Lung (tissue), 12 donors: ENCODE data around the gene SMARCAL1. TPM values are rescaled to one million over a fixed set of nuclear protein-coding genes. Genes with fewer than 3 reads are reported as not detected.

ENCODE experiments used
- ATAC-seq: fragments of 200-7000 bp; cut with Tn5 transposase; one replicate; pipeline ENCODE4 v1.9.1; 2020; ENCODE audit warnings: moderate number of reproducible peaks; ENCODE audit not compliant: insufficient read depth, low FRiP score
- DNase-seq, 3 donors: peaks; one replicate each; pipeline ENCODE4 v3.0.0-alpha.2; 2013 to 2017
- H3K27ac ChIP-seq, 2 donors: one replicate each; pipeline ENCODE4 v1.5.1; 2013; ENCODE audit warnings: mild to moderate bottlenecking in 2 of 2, moderate library complexity in 2 of 2, control low read depth in 1 of 2, inconsistent platforms in 1 of 2, low read depth in 1 of 2, low read length in 1 of 2
- H3K27me3 ChIP-seq, 3 donors: one replicate each; pipeline ENCODE4 v1.5.1; 2013; ENCODE audit warnings: low read length in 2 of 3; ENCODE audit not compliant: control insufficient read depth in 3 of 3, insufficient read depth in 3 of 3
- H3K36me3 ChIP-seq, 4 donors: one replicate each; pipeline ENCODE4 v1.5.1; 2013; ENCODE audit warnings: low read length in 4 of 4, mild to moderate bottlenecking in 1 of 4, moderate library complexity in 1 of 4; ENCODE audit not compliant: control insufficient read depth in 4 of 4, insufficient read depth in 4 of 4
- H3K4me1 ChIP-seq, 5 donors: one replicate each; pipeline ENCODE4 v1.5.1; 2013; ENCODE audit warnings: low read length in 5 of 5, mild to moderate bottlenecking in 2 of 5, moderate library complexity in 1 of 5; ENCODE audit not compliant: control insufficient read depth in 5 of 5, insufficient read depth in 5 of 5
- H3K4me3 ChIP-seq: one replicate; pipeline ENCODE4 v1.5.1; 2013; ENCODE audit warnings: mild to moderate bottlenecking, control low read depth, moderate library complexity
- H3K9ac ChIP-seq, 2 donors: one replicate each; pipeline ENCODE4 v1.5.1; 2013; ENCODE audit warnings: low read length in 2 of 2, control low read depth in 1 of 2; ENCODE audit not compliant: insufficient read depth in 1 of 2
- H3K9me3 ChIP-seq, 4 donors: one replicate each; pipeline ENCODE4 v1.5.1; 2013; ENCODE audit warnings: low read length in 3 of 4, mild to moderate bottlenecking in 1 of 4, moderate library complexity in 1 of 4; ENCODE audit not compliant: control insufficient read depth in 4 of 4, insufficient read depth in 3 of 4
- CTCF ChIP-seq: IDR thresholded peaks from 2 replicates; pipeline ENCODE4 v1.5.1; 2012; ENCODE audit warnings: mild to moderate bottlenecking; ENCODE audit errors: control extremely low read depth, extremely low read depth
- WGBS, 2 donors: extraction: QIAGEN DNeasy Blood & Tissue Kit; methylation state at CpG; one replicate each; pipeline ENCODE4 v1.1.7; 2013; 5-methylcytosine and 5-hydroxymethylcytosine counted together
- polyA plus RNA-seq, 2 donors: library from polyadenylated mRNA; stranded (reverse); fragments of 200-250 nt; gene quantifications; one replicate each; pipeline ENCODE4 v1.2.1, GENCODE V29; 2013
- total RNA-seq, 2 donors: library from RNA; depleted of rRNA in 1 of 2; stranded (reverse); fragments of >200 nt in 1 of 2; gene quantifications; one replicate each; pipeline ENCODE4 v1.2.1, GENCODE V29; 2014 to 2021
- donor health status: control.
- donor health status: control.
- donor health status: Bipolar disorder and iron deficiency.
- donor health status: healthy.
- donor health status: DM: yes; HTN: yes; CAD: no.

SMARCAL1 gene
- total and polyA plus RNA-seq, 4 donors = 5.2 to 28.6 (median 13.5) TPM

GRCh38 chr2:216498379-216499352 lies 86.4 kb downstream of the SMARCAL1 start, which contains the start of gene RPL37A:
Gene RPL37A (plus strand): TSS chr2:216498844. CDS start chr2:216498875, 31 bp downstream.
- H3K27ac ChIP-seq = peak within 1 kb of the TSS; percentile 87 to 88
- H3K4me1 ChIP-seq = peaks cover under 1 to 25% (median 16%) of the 10 kb centered on the region in 5 donors
- no peak for TF ChIP-seq CTCF
- H3K36me3 ChIP-seq = peaks cover 17 to 44% (median 33%) of the 10 kb centered on the region in 4 donors
- H3K9ac ChIP-seq = peak within 1 kb of the TSS; percentile 97 to 99
- ATAC-seq (peak; percentile 95), DNase-seq (peak; percentile 94 to 99 (median 98))
- WGBS, 2 donors = 0 to 1% methylated on average over 54 of the region's 54 CpGs
- peak within 1 kb of the TSS; percentile 70 for H3K4me3 ChIP-seq
- H3K27me3 ChIP-seq = no peaks in the 10 kb centered on the region
- no peaks in the 10 kb centered on the region for H3K9me3 ChIP-seq

- peaks cover 0 to 25% (median 16%) of the 10 kb centered on the region in 5 donors for H3K4me1 ChIP-seq
- 20 to 23% methylated on average over 6 of the region's 6 CpGs for WGBS, 2 donors
- peaks cover 19 to 48% (median 39%) of the 10 kb centered on the region in 4 donors for H3K36me3 ChIP-seq
- TF ChIP-seq CTCF = no peak
- H3K27me3 ChIP-seq = no peaks in the 10 kb centered on the region
- H3K4me3 ChIP-seq = peak overlapping the region; percentile 70
- DNase-seq (no peak), ATAC-seq (no peak)
- H3K9ac ChIP-seq = peak overlapping the region; percentile 97 to 99
- peak overlapping the region in 1 of 2 donors; percentile 88 for H3K27ac ChIP-seq
- no peaks in the 10 kb centered on the region for H3K9me3 ChIP-seq
These were observed 87.4 kb downstream of the SMARCAL1 start for GRCh38 chr2:216499641-216500218.

- Histone ChIP-seq H3K27me3 (no peaks in the 10 kb centered on the region), H3K4me1 (peaks cover 0 to 25% (median 16%) of the 10 kb centered on the region in 5 donors), H3K4me3 (no peak overlapping the region), H3K36me3 (peaks cover 19 to 48% (median 42%) of the 10 kb centered on the region in 4 donors), H3K9ac (peak overlapping the region; percentile 97 to 99), H3K27ac (no peak overlapping the region), H3K9me3 (no peaks in the 10 kb centered on the region)
- DNase-seq (no peak), ATAC-seq (no peak)
- WGBS, 2 donors = 91 to 93% methylated on average over 2 of the region's 2 CpGs
- TF ChIP-seq CTCF = no peak
These were observed 88.3 kb downstream of the SMARCAL1 start for GRCh38 chr2:216500572-216500971.
